IMR-90 (cell line): ENCODE measurements around the gene HEY2. TPM values are rescaled to one million over a fixed set of nuclear protein-coding genes. Genes with fewer than 3 reads are reported as not detected.

Source experiments
- ATAC-seq: fragments of 200-7000 bp; cut with Tn5 transposase; 2 replicates; pipeline ENCODE4 v1.9.1; 2020; ENCODE audit warnings: low read depth, mild to moderate bottlenecking, moderate library complexity
- BruUV-seq: library from RNA; stranded (reverse); fragments of 400-500 nt; replicated peaks from 2 replicates; lab custom pipeline; 2021; lab: Mats Ljungman, UMichigan
- CTCF ChIA-PET: fragments of 300-600 bp; formaldehyde crosslinking; extraction: SDS; loops from one replicate; lab custom pipeline; 2021; ENCODE audit warnings: antibody characterized with exemption; lab: Yijun Ruan, JAX
- POLR2A ChIA-PET: fragments of 300-600 bp; sonication (Branson Sonifier 250); formaldehyde crosslinking; loops from one replicate; lab custom pipeline; 2022; ENCODE audit warnings: antibody characterized with exemption; ENCODE audit not compliant: unreplicated experiment; lab: Charles Lee
- DNase-seq: peaks from one replicate; pipeline ENCODE4 v3.0.0; 2013
- H2AFZ ChIP-seq: replicated peaks from 2 replicates; pipeline ENCODE3; 2013; ENCODE audit warnings: low read length, mild to moderate bottlenecking; ENCODE audit not compliant: poor library complexity
- H2AK5ac ChIP-seq: 2 replicates; pipeline ENCODE4 v1.6.1; 2013; ENCODE audit warnings: low read depth, low read length, inconsistent platforms
- H2AK9ac ChIP-seq: replicated peaks from 2 replicates; pipeline ENCODE3; 2013; ENCODE audit warnings: mild to moderate bottlenecking, low read depth, low read length, moderate library complexity; ENCODE audit not compliant: poor library complexity
- H2BK120ac ChIP-seq: 2 replicates; pipeline ENCODE4 v1.6.1; 2013; ENCODE audit warnings: low read depth, low read length, inconsistent platforms
- H2BK15ac ChIP-seq: 3 replicates; pipeline ENCODE4 v1.6.1; 2013; ENCODE audit warnings: low read depth, low read length, inconsistent platforms
- H2BK20ac ChIP-seq: 2 replicates; pipeline ENCODE4 v1.6.1; 2013; ENCODE audit warnings: low read depth, mild to moderate bottlenecking, inconsistent platforms, low read length, moderate library complexity
- H2BK5ac ChIP-seq: 2 replicates; pipeline ENCODE4 v1.6.1; 2013; ENCODE audit warnings: mild to moderate bottlenecking, low read depth, low read length, inconsistent platforms; ENCODE audit not compliant: poor library complexity, severe bottlenecking
- H3K14ac ChIP-seq: replicated peaks from 2 replicates; pipeline ENCODE4 v1.6.1; 2013; ENCODE audit warnings: low read depth, low read length, inconsistent platforms
- H3K18ac ChIP-seq: 2 replicates; pipeline ENCODE4 v1.6.1; 2013; ENCODE audit warnings: low read depth, low read length, control low read depth
- H3K23ac ChIP-seq: 2 replicates; pipeline ENCODE4 v1.6.1; 2013; ENCODE audit warnings: low read depth, low read length, inconsistent platforms
- H3K27ac ChIP-seq: 2 replicates; pipeline ENCODE4 v1.5.1; 2013; ENCODE audit warnings: mild to moderate bottlenecking, control low read depth, low read length; ENCODE audit not compliant: insufficient read depth
- H3K27me3 ChIP-seq: 2 replicates; pipeline ENCODE4 v1.6.1; 2013; ENCODE audit warnings: low read length; ENCODE audit not compliant: control insufficient read depth, insufficient read depth
- H3K36me3 ChIP-seq: 2 replicates; pipeline ENCODE4 v1.6.1; 2013; ENCODE audit warnings: low read length, mixed read lengths; ENCODE audit not compliant: control insufficient read depth, insufficient read depth
- H3K4ac ChIP-seq: 2 replicates; pipeline ENCODE4 v1.6.1; 2013; ENCODE audit warnings: low read depth, low read length, inconsistent platforms
- H3K4me1 ChIP-seq: 2 replicates; pipeline ENCODE4 v1.6.1; 2013; ENCODE audit warnings: low read length, mixed read lengths; ENCODE audit not compliant: control insufficient read depth, insufficient read depth
- H3K4me2 ChIP-seq: 2 replicates; pipeline ENCODE4 v1.6.1; 2013; ENCODE audit warnings: low read depth, mild to moderate bottlenecking, control low read depth, low read length, moderate library complexity
- H3K4me3 ChIP-seq: 2 replicates; pipeline ENCODE4 v1.5.1; 2013; ENCODE audit warnings: low read depth, mild to moderate bottlenecking, control low read depth, low read length, moderate library complexity; ENCODE audit not compliant: insufficient read depth
- H3K56ac ChIP-seq: 2 replicates; pipeline ENCODE4 v1.6.1; 2013; ENCODE audit warnings: low read length, inconsistent platforms; ENCODE audit not compliant: insufficient read depth; ENCODE audit errors: extremely low read depth
- H3K79me1 ChIP-seq, 2 experiments: 2 replicates each; pipeline ENCODE4 v1.6.1; 2013; ENCODE audit warnings: low read length in 2 of 2, inconsistent platforms in 1 of 2, low read depth in 1 of 2
- H3K9ac ChIP-seq: 2 replicates; pipeline ENCODE4 v1.6.1; 2013; ENCODE audit warnings: low read depth, low read length, control low read depth
- H3K9me1 ChIP-seq: 2 replicates; pipeline ENCODE4 v1.6.1; 2013; ENCODE audit warnings: low read length, inconsistent platforms; ENCODE audit not compliant: insufficient read depth
- H3K9me3 ChIP-seq: 2 replicates; pipeline ENCODE4 v1.6.1; 2013; ENCODE audit warnings: low read length; ENCODE audit not compliant: control insufficient read depth, insufficient read depth
- H4K20me1 ChIP-seq: 2 replicates; pipeline ENCODE4 v1.6.1; 2013; ENCODE audit warnings: low read length, inconsistent platforms; ENCODE audit not compliant: insufficient read depth
- H4K5ac ChIP-seq: 2 replicates; pipeline ENCODE4 v1.6.1; 2013; ENCODE audit warnings: mild to moderate bottlenecking, low read depth, low read length, control low read depth
- H4K8ac ChIP-seq, 2 experiments: 2 replicates each; pipeline ENCODE4 v1.6.1; 2013; ENCODE audit warnings: low read depth in 2 of 2, low read length in 2 of 2, control low read depth in 1 of 2, inconsistent platforms in 1 of 2
- H4K91ac ChIP-seq: 2 replicates; pipeline ENCODE4 v1.6.1; 2013; ENCODE audit warnings: low read depth, low read length, inconsistent platforms; ENCODE audit not compliant: insufficient read depth
- BHLHE40 ChIP-seq: fragments of 150-350 bp; IDR thresholded peaks from 2 replicates; pipeline ENCODE4 v1.6.1; 2016; ENCODE audit warnings: mild to moderate bottlenecking, low read depth, low read length
- CHD1 ChIP-seq: IDR thresholded peaks from 2 replicates; pipeline ENCODE4 v1.6.1; 2012; ENCODE audit warnings: low read depth, low read length, improper control_type of control experiment
- MAZ ChIP-seq: IDR thresholded peaks from 2 replicates; pipeline ENCODE4 v1.6.1; 2012; ENCODE audit warnings: low read depth, mild to moderate bottlenecking, low read length, improper control_type of control experiment, moderate library complexity, borderline replicate concordance
- NFE2L2 ChIP-seq: fragments of 150-350 bp; IDR thresholded peaks from 2 replicates; pipeline ENCODE4 v1.6.1; 2016; ENCODE audit warnings: low read depth, mild to moderate bottlenecking, low read length
- POLR2A ChIP-seq: IDR thresholded peaks from 2 replicates; pipeline ENCODE4 v1.6.1; 2012; ENCODE audit warnings: mild to moderate bottlenecking, low read depth, low read length
- RAD21 ChIP-seq: IDR thresholded peaks from 2 replicates; pipeline ENCODE4 v1.6.1; 2012; ENCODE audit warnings: low read length, improper control_type of control experiment
- WGBS, 2 experiments: methylation state at CpG; one replicate each; pipeline versions ENCODE4 v1.1.5 to v1.1.7; 2013; ENCODE audit warnings: missing lambda C conversion rate in 2 of 2; ENCODE audit not compliant: insufficient read length in 1 of 2; ENCODE audit errors: extremely low coverage in 2 of 2; 5-methylcytosine and 5-hydroxymethylcytosine counted together
- dilution Hi-C: fragments of 300-500 bp; cut with HindIII; formaldehyde crosslinking; loops from one replicate; pipeline ENCODE4 v1.14.3; 2018; ENCODE audit warnings: low sequenced_read_pairs; ENCODE audit not compliant: unreplicated experiment
- in situ Hi-C: fragments of 300-500 bp; cut with MboI; formaldehyde crosslinking; loops from 3 replicates; pipeline ENCODE4 v1.14.3; 2019; ENCODE audit warnings: low sequenced_read_pairs, inconsistent platforms, mixed read lengths
- intact Hi-C: fragments of 100-400 bp; cut with micrococcal nuclease; formaldehyde crosslinking; loops from 2 replicates; pipeline ENCODE4 v1.10.0; 2022
- polyA plus RNA-seq, 3 experiments: library from polyadenylated mRNA; depleted of rRNA; stranded (reverse); fragments of >200 nt; gene quantifications; 2 replicates each; pipeline ENCODE4 v1.2.3, GENCODE V29; 2012; ENCODE audit warnings: low replicate concordance in 1 of 3
- total RNA-seq: library from RNA; depleted of rRNA; stranded (reverse); fragments of >200 nt; gene quantifications from 2 replicates; pipeline ENCODE4 v1.2.3, GENCODE V29; 2012

The HEY2 gene
- total and polyA plus RNA-seq, 2 of the 4 experiments (the other 2 are of a cell fraction) = not detected

- Histone ChIP-seq H3K9ac (no peak overlapping the region), H3K14ac (no peak overlapping the region), H3K79me1 (no peaks in the 10 kb centered on the region), H2AFZ (no peak overlapping the region), H2BK15ac (no peak overlapping the region), H3K4me3 (no peak overlapping the region), H2AK9ac (no peak overlapping the region), H4K20me1 (no peaks in the 10 kb centered on the region), H3K27ac (no peak overlapping the region), H2BK5ac (no peak overlapping the region), H3K18ac (no peak overlapping the region), H2AK5ac (no peak overlapping the region), H3K9me3 (no peaks in the 10 kb centered on the region), H3K27me3 (peaks cover 13% of the 10 kb centered on the region), H3K36me3 (no peaks in the 10 kb centered on the region), H2BK120ac (no peak overlapping the region), H3K4ac (no peak overlapping the region), H4K5ac (no peak overlapping the region), H4K8ac (no peak overlapping the region), H3K4me1 (no peaks in the 10 kb centered on the region), H3K9me1 (no peaks in the 10 kb centered on the region), H4K91ac (no peak overlapping the region), H2BK20ac (no peak overlapping the region), H3K23ac (no peak overlapping the region), H3K4me2 (no peak overlapping the region), H3K56ac (no peak overlapping the region)
- ChIA-PET POLR2A (no interaction called here), CTCF (no interaction called here)
- in situ Hi-C loops = loop anchor here (5.0 to 25.0 kb wide), 3 partner anchors 457 to 897 kb away; partner anchors contain the start of gene TPD52L1
- no peak for DNase-seq
- 33% methylated on average over 2 of the region's 6 CpGs; no CpG with 5 or more reads in 1 of the 2 experiments for WGBS, 2 experiments
- intact Hi-C loops = loop anchor here (1.0 to 5.0 kb wide), 3 partner anchors 458 to 902 kb away; no protein-coding TSS in a partner anchor
- dilution Hi-C loops = no loop called here
- no peak for ATAC-seq
- BruUV-seq = no TSS peak
- no peak for TF ChIP-seq CHD1
- no peak for TF ChIP-seq NFE2L2
- TF ChIP-seq POLR2A = no peak
- TF ChIP-seq BHLHE40 = no peak
- TF ChIP-seq MAZ = no peak
- no peak for TF ChIP-seq RAD21
Measured at GRCh38 chr6:125769147-125769783, 19.8 kb downstream of the HEY2 start.
